OCI-M2 (cell line): Measurements from ENCODE around the gene PDIK1L.

ENCODE experiments used
- DNase-seq: peaks from one replicate; lab custom pipeline; 2025; ENCODE audit not compliant: unreplicated experiment; lab: John Stamatoyannopoulos, UW

Gene PDIK1L

GRCh38 chr1:26153966-26154532 is 42.4 kb downstream of the PDIK1L start:
- no peak for DNase-seq

- DNase-seq, result no peak
Observed at GRCh38 chr1:26154750-26155149, 43.1 kb downstream of the PDIK1L start.

GRCh38 chr1:26155370-26156284 is 44.0 kb downstream of the PDIK1L start:
- DNase-seq, result no peak

- no peak for DNase-seq
Observed at GRCh38 chr1:26156285-26157038, 44.8 kb downstream of the PDIK1L start.

GRCh38 chr1:26158271-26158907 is 46.8 kb downstream of the PDIK1L start:
- DNase-seq, result no peak

GRCh38 chr1:26158908-26159742 is 47.5 kb downstream of the PDIK1L start, which contains the start of gene FAM110D:
TSS of gene FAM110D (plus strand) at chr1:26159079. CDS start at chr1:26161292, 2,213 bp downstream.
- DNase-seq, result no peak

GRCh38 chr1:26159743-26160039 is 48.1 kb downstream of the PDIK1L start:
- DNase-seq, result no peak

GRCh38 chr1:26160527-26161414 is 49.1 kb downstream of the PDIK1L start:
- no peak for DNase-seq

GRCh38 chr1:26161415-26162219 is 50.0 kb downstream of the PDIK1L start:
- DNase-seq, result no peak

GRCh38 chr1:26162220-26162709 is 50.6 kb downstream of the PDIK1L start:
- DNase-seq, result no peak

GRCh38 chr1:26163684-26164035 is 52.0 kb downstream of the PDIK1L start:
- no peak for DNase-seq

- no peak for DNase-seq
Observed at GRCh38 chr1:26164036-26164860, 52.6 kb downstream of the PDIK1L start.

GRCh38 chr1:26164861-26165842 is 53.5 kb downstream of the PDIK1L start:
- DNase-seq, result no peak

- DNase-seq, result no peak
Observed at GRCh38 chr1:26166719-26167281, 55.2 kb downstream of the PDIK1L start.

GRCh38 chr1:26168410-26169197 is 57.0 kb downstream of the PDIK1L start, which contains the start of gene C1orf232:
TSS of gene C1orf232 (minus strand) at chr1:26168963. CDS start at chr1:26168499, 464 bp downstream.
- no peak for DNase-seq
